ENCODE measurements around the gene DHX8. TPM values are rescaled to one million over a fixed set of nuclear protein-coding genes. Genes with fewer than 3 reads are reported as not detected.
A peak's percentile ranks its signal among the peaks of the same experiment; 100 is the strongest.
"Not testable (repeated sequence)": the region's sequence is repeated elsewhere in the genome, so short reads cannot be mapped to it uniquely, and the experiment has no call there.

Gene DHX8
- total RNA-seq, 5 donors from 2014 or later (not counting 1 experiment from before 2014, with no cell fraction given): 68.9 to 103 (median 76.1) TPM

- not testable (repeated sequence) for H3K9me3 ChIP-seq
Measured at GRCh38 chr17:43450791-43451190, 33.0 kb upstream of the DHX8 start.

GRCh38 chr17:43451741-43452140 is 32.0 kb upstream of the DHX8 start:
- peaks cover 0 to 18% of the 10 kb centered on the region in 2 experiments for H3K27me3 ChIP-seq (replicated peaks in 1 of 2; ENCODE audit: control insufficient read depth in 2 of 2, extremely low read depth in 1 of 2, insufficient read depth in 2 of 2, low read length in 1 of 2)
- H3K36me3 ChIP-seq (ENCODE audit: control insufficient read depth in 2 of 2, extremely low read depth in 1 of 2, insufficient read depth in 1 of 2, low read length in 1 of 2); CTCF ChIA-PET; H3K9me3 Mint-ChIP-seq; DNase-seq; H3K27ac ChIP-seq (ENCODE audit: low read length); H3K4me3 ChIP-seq (ENCODE audit: control insufficient read depth in 1 of 2, extremely low read depth in 1 of 2, low read length in 1 of 2); H3K27ac Mint-ChIP-seq; H3K36me3 Mint-ChIP-seq; ATAC-seq (replicated peaks in 1 of 4); POLR2A ChIA-PET; H3K4me3 Mint-ChIP-seq; H3K9me3 ChIP-seq; H3K4me1 ChIP-seq (ENCODE audit: control insufficient read depth in 1 of 2, extremely low read depth in 1 of 2, insufficient read depth in 2 of 2, low read length in 2 of 2); H3K4me1 Mint-ChIP-seq: not testable (repeated sequence)
- WGBS (ENCODE audit: insufficient coverage): 95% methylated on average over 14 of the region's 32 CpGs
- H3K27me3 Mint-ChIP-seq: peaks cover 12 to 32% of the 10 kb centered on the region in 2 donors

More at GRCh38 chr17:43450791-43451190, 33.0 kb upstream of the DHX8 start:
- H3K4me1 ChIP-seq (ENCODE audit: control insufficient read depth in 1 of 2, extremely low read depth in 1 of 2, insufficient read depth in 2 of 2, low read length in 2 of 2); CTCF ChIA-PET; H3K4me1 Mint-ChIP-seq; ATAC-seq (replicated peaks in 1 of 4); H3K27ac Mint-ChIP-seq; H3K4me3 Mint-ChIP-seq; H3K4me3 ChIP-seq (ENCODE audit: control insufficient read depth in 1 of 2, extremely low read depth in 1 of 2, low read length in 1 of 2); H3K36me3 Mint-ChIP-seq; H3K9me3 Mint-ChIP-seq; DNase-seq; H3K27ac ChIP-seq (ENCODE audit: low read length); H3K36me3 ChIP-seq (ENCODE audit: control insufficient read depth in 2 of 2, extremely low read depth in 1 of 2, insufficient read depth in 1 of 2, low read length in 1 of 2): not testable (repeated sequence)
- POLR2A ChIA-PET: interaction anchor here in 1 of 2 donors (0.7 kb wide), 1 partner anchor 39 kb away, joined by 4 read pairs; no protein-coding TSS in a partner anchor
- H3K27me3 Mint-ChIP-seq: peaks cover 9 to 25% of the 10 kb centered on the region in 2 donors
- WGBS (ENCODE audit: insufficient coverage): 100% methylated on average over 5 of the region's 20 CpGs
- H3K27me3 ChIP-seq (replicated peaks in 1 of 2; ENCODE audit: control insufficient read depth in 2 of 2, extremely low read depth in 1 of 2, insufficient read depth in 2 of 2, low read length in 1 of 2): peaks cover 0 to 15% of the 10 kb centered on the region in 2 experiments

- CTCF ChIA-PET: no interaction called here
- no peak overlapping the region for H3K27ac ChIP-seq (ENCODE audit: low read length)
- H3K27me3 ChIP-seq (replicated peaks in 1 of 2; ENCODE audit: control insufficient read depth in 2 of 2, extremely low read depth in 1 of 2, insufficient read depth in 2 of 2, low read length in 1 of 2): peaks cover 0 to 19% of the 10 kb centered on the region in 2 experiments
- no peak overlapping the region for H3K4me3 ChIP-seq (ENCODE audit: control insufficient read depth in 1 of 2, extremely low read depth in 1 of 2, low read length in 1 of 2)
- WGBS (ENCODE audit: insufficient coverage): 76% methylated on average over 3 of the region's 11 CpGs
- H3K9me3 ChIP-seq: no peaks in the 10 kb centered on the region
- ATAC-seq (replicated peaks in 1 of 4) (no peak), DNase-seq (no peak)
- peaks cover 0 to 6% of the 10 kb centered on the region in 2 experiments for H3K4me1 ChIP-seq (ENCODE audit: control insufficient read depth in 1 of 2, extremely low read depth in 1 of 2, insufficient read depth in 2 of 2, low read length in 2 of 2)
- H3K36me3 Mint-ChIP-seq: no peaks in the 10 kb centered on the region
- POLR2A ChIA-PET: no interaction called here
- H3K9me3 Mint-ChIP-seq: peaks cover 0 to 3% (median 0%) of the 10 kb centered on the region in 3 donors
- no peak overlapping the region for H3K4me3 Mint-ChIP-seq
- H3K4me1 Mint-ChIP-seq: peaks cover 0 to 8% (median 6%) of the 10 kb centered on the region in 3 donors
- H3K27ac Mint-ChIP-seq: no peak overlapping the region
- no peaks in the 10 kb centered on the region for H3K36me3 ChIP-seq (ENCODE audit: control insufficient read depth in 2 of 2, extremely low read depth in 1 of 2, insufficient read depth in 1 of 2, low read length in 1 of 2)
- H3K27me3 Mint-ChIP-seq: peaks cover 13 to 32% of the 10 kb centered on the region in 2 donors
Measured at GRCh38 chr17:43453331-43453812, 30.4 kb upstream of the DHX8 start.

GRCh38 chr17:43454868-43455267 is 28.9 kb upstream of the DHX8 start:
- no peak overlapping the region for H3K27ac ChIP-seq (ENCODE audit: low read length)
- H3K4me1 Mint-ChIP-seq: peaks cover 0 to 8% (median 6%) of the 10 kb centered on the region in 3 donors
- no peak overlapping the region for H3K27ac Mint-ChIP-seq
- peaks cover 0 to 6% of the 10 kb centered on the region in 2 experiments for H3K4me1 ChIP-seq (ENCODE audit: control insufficient read depth in 1 of 2, extremely low read depth in 1 of 2, insufficient read depth in 2 of 2, low read length in 2 of 2)
- H3K4me3 Mint-ChIP-seq: no peak overlapping the region
- no peaks in the 10 kb centered on the region for H3K36me3 ChIP-seq (ENCODE audit: control insufficient read depth in 2 of 2, extremely low read depth in 1 of 2, insufficient read depth in 1 of 2, low read length in 1 of 2)
- H3K9me3 Mint-ChIP-seq: peaks cover 0 to 3% (median 0%) of the 10 kb centered on the region in 3 donors
- H3K9me3 ChIP-seq: no peaks in the 10 kb centered on the region
- WGBS (ENCODE audit: insufficient coverage): no CpG with 5 or more reads among the region's 1 CpG
- ChIA-PET POLR2A (no interaction called here), CTCF (no interaction called here)
- DNase-seq (no peak), ATAC-seq (replicated peaks in 1 of 4) (no peak)
- no peaks in the 10 kb centered on the region for H3K36me3 Mint-ChIP-seq
- H3K27me3 ChIP-seq (replicated peaks in 1 of 2; ENCODE audit: control insufficient read depth in 2 of 2, extremely low read depth in 1 of 2, insufficient read depth in 2 of 2, low read length in 1 of 2): peaks cover 0 to 24% of the 10 kb centered on the region in 2 experiments
- H3K27me3 Mint-ChIP-seq: peaks cover 8 to 24% of the 10 kb centered on the region in 2 donors
- no peak overlapping the region for H3K4me3 ChIP-seq (ENCODE audit: control insufficient read depth in 1 of 2, extremely low read depth in 1 of 2, low read length in 1 of 2)

- POLR2A ChIA-PET: interaction anchor here in 1 of 2 donors (0.7 kb wide), 1 partner anchor 1198 kb away, joined by 5 read pairs; no protein-coding TSS in a partner anchor
Measured at GRCh38 chr17:43456029-43456428, 27.7 kb upstream of the DHX8 start.

GRCh38 chr17:43456661-43457361 is 27.0 kb upstream of the DHX8 start:
- peak in 1 of 35 experiments; percentile 1 for DNase-seq
- Mint-ChIP-seq H3K4me1 (peaks cover 0 to 8% (median 6%) of the 10 kb centered on the region in 3 donors), H3K27ac (no peak overlapping the region), H3K27me3 (peaks cover 8 to 27% of the 10 kb centered on the region in 2 donors), H3K9me3 (no peaks in the 10 kb centered on the region), H3K4me3 (no peak overlapping the region), H3K36me3 (no peaks in the 10 kb centered on the region)
- Histone ChIP-seq H3K4me1 (ENCODE audit: control insufficient read depth in 1 of 2, extremely low read depth in 1 of 2, insufficient read depth in 2 of 2, low read length in 2 of 2) (peaks cover 0 to 6% of the 10 kb centered on the region in 2 experiments), H3K27me3 (replicated peaks in 1 of 2; ENCODE audit: control insufficient read depth in 2 of 2, extremely low read depth in 1 of 2, insufficient read depth in 2 of 2, low read length in 1 of 2) (peaks cover 0 to 25% of the 10 kb centered on the region in 2 experiments), H3K9me3 (no peaks in the 10 kb centered on the region), H3K36me3 (ENCODE audit: control insufficient read depth in 2 of 2, extremely low read depth in 1 of 2, insufficient read depth in 1 of 2, low read length in 1 of 2) (no peaks in the 10 kb centered on the region), H3K4me3 (ENCODE audit: control insufficient read depth in 1 of 2, extremely low read depth in 1 of 2, low read length in 1 of 2) (no peak overlapping the region), H3K27ac (ENCODE audit: low read length) (no peak overlapping the region)
- ChIA-PET CTCF (no interaction called here), POLR2A (interaction anchor here in 1 of 2 donors (0.7 kb wide), 1 partner anchor 1197 kb away, joined by 5 read pairs; no protein-coding TSS in a partner anchor)
- no peak for ATAC-seq (replicated peaks in 1 of 4)
- 25% methylated on average over 1 of the region's 7 CpGs for WGBS (ENCODE audit: insufficient coverage)

More at GRCh38 chr17:43456029-43456428, 27.7 kb upstream of the DHX8 start:
- peaks cover 0 to 6% of the 10 kb centered on the region in 2 experiments for H3K4me1 ChIP-seq (ENCODE audit: control insufficient read depth in 1 of 2, extremely low read depth in 1 of 2, insufficient read depth in 2 of 2, low read length in 2 of 2)
- Mint-ChIP-seq H3K27me3 (peaks cover 8 to 27% of the 10 kb centered on the region in 2 donors), H3K36me3 (no peaks in the 10 kb centered on the region), H3K9me3 (peaks cover 0 to 3% (median 0%) of the 10 kb centered on the region in 3 donors), H3K4me1 (peaks cover 0 to 8% (median 6%) of the 10 kb centered on the region in 3 donors), H3K27ac (no peak overlapping the region), H3K4me3 (no peak overlapping the region)
- H3K27me3 ChIP-seq (replicated peaks in 1 of 2; ENCODE audit: control insufficient read depth in 2 of 2, extremely low read depth in 1 of 2, insufficient read depth in 2 of 2, low read length in 1 of 2): peaks cover 0 to 25% of the 10 kb centered on the region in 2 experiments
- 100% methylated on average over 3 of the region's 6 CpGs for WGBS (ENCODE audit: insufficient coverage)
- no peak overlapping the region for H3K27ac ChIP-seq (ENCODE audit: low read length)
- no peaks in the 10 kb centered on the region for H3K36me3 ChIP-seq (ENCODE audit: control insufficient read depth in 2 of 2, extremely low read depth in 1 of 2, insufficient read depth in 1 of 2, low read length in 1 of 2)
- no peaks in the 10 kb centered on the region for H3K9me3 ChIP-seq
- DNase-seq (no peak), ATAC-seq (replicated peaks in 1 of 4) (no peak)
- CTCF ChIA-PET: no interaction called here
- no peak overlapping the region for H3K4me3 ChIP-seq (ENCODE audit: control insufficient read depth in 1 of 2, extremely low read depth in 1 of 2, low read length in 1 of 2)

Data from T-cell (primary cell).